Natural killer cell (primary cell): Measurements from ENCODE around the gene NOS1. TPM values are rescaled to one million over a fixed set of nuclear protein-coding genes. Genes with fewer than 3 reads are reported as not detected.
"Not testable (repeated sequence)": the region's sequence is repeated elsewhere in the genome, so short reads cannot be mapped to it uniquely, and the experiment has no call there.

Experiments used
- ATAC-seq, 3 donors: fragments of 150-1000 bp in 2 of 3; fragments of 200-7000 bp in 1 of 3; cut with Tn5 transposase; 1 replicate in 1 of 3; 2 replicates in 2 of 3; pipeline ENCODE4 v1.10.0; 2021; ENCODE audit warnings: mild to moderate bottlenecking in 2 of 3, moderate library complexity in 2 of 3
- DNase-seq, 2 donors: peaks; one replicate each; pipeline versions ENCODE4 v3.0.0 to v3.0.0-alpha.2; 2013 to 2021; ENCODE audit warnings: mixed read lengths in 1 of 2
- H3K27ac ChIP-seq: one replicate; pipeline ENCODE4 v1.5.1; 2013; ENCODE audit warnings: mild to moderate bottlenecking, low read length
- H3K27me3 ChIP-seq: one replicate; pipeline ENCODE4 v1.6.1; 2013; ENCODE audit warnings: low read length; ENCODE audit not compliant: control insufficient read depth, insufficient read depth
- H3K36me3 ChIP-seq: one replicate; pipeline ENCODE4 v1.6.1; 2013; ENCODE audit warnings: low read length; ENCODE audit not compliant: control insufficient read depth, insufficient read depth
- H3K4me1 ChIP-seq: one replicate; pipeline ENCODE4 v1.6.1; 2013; ENCODE audit warnings: low read length; ENCODE audit not compliant: control insufficient read depth, insufficient read depth
- H3K4me3 ChIP-seq: one replicate; pipeline ENCODE4 v1.5.1; 2013; ENCODE audit warnings: low read length
- H3K9me3 ChIP-seq: one replicate; pipeline ENCODE4 v1.6.1; 2013; ENCODE audit warnings: low read length; ENCODE audit not compliant: control insufficient read depth, insufficient read depth
- H3K27ac Mint-ChIP-seq, 2 donors: one replicate each; pipeline ENCODE4 v1.8.0; 2022; ENCODE audit warnings: mild to moderate bottlenecking in 2 of 2, mixed read lengths in 2 of 2, moderate library complexity in 1 of 2
- H3K27me3 Mint-ChIP-seq, 2 donors: one replicate each; pipeline ENCODE4 v1.8.0; 2022; ENCODE audit warnings: low read depth in 2 of 2, mixed read lengths in 2 of 2
- H3K36me3 Mint-ChIP-seq: one replicate; pipeline ENCODE4 v1.8.0; 2022; ENCODE audit warnings: mixed read lengths
- H3K4me1 Mint-ChIP-seq, 2 donors: one replicate each; pipeline ENCODE4 v1.8.0; 2022; ENCODE audit warnings: mixed read lengths in 2 of 2
- H3K4me3 Mint-ChIP-seq: one replicate; pipeline ENCODE4 v1.8.0; 2022; ENCODE audit warnings: mild to moderate bottlenecking, moderate library complexity, mixed read lengths
- H3K9me3 Mint-ChIP-seq, 2 donors: one replicate each; pipeline ENCODE4 v1.8.0; 2022; ENCODE audit warnings: mixed read lengths in 2 of 2
- WGBS: methylation state at CpG from one replicate; pipeline ENCODE4 v1.1.7; 2013; ENCODE audit warnings: missing lambda C conversion rate; ENCODE audit not compliant: insufficient coverage; 5-methylcytosine and 5-hydroxymethylcytosine counted together
- intact Hi-C: fragments of 100-400 bp; cut with micrococcal nuclease; formaldehyde crosslinking; loops from one replicate; pipeline ENCODE4 v1.14.2; 2022
- total RNA-seq, 4 donors: library from RNA; stranded (reverse); fragments of 120-200 nt in 1 of 4; gene quantifications; one replicate each; pipeline versions ENCODE4 v1.2.3 to v1.2.4, GENCODE V29; 2013 to 2022
- TF ChIP-seq, protein P1 (sequence below): fragments of 200-600 bp; IDR thresholded peaks from one replicate; pipeline ENCODE4 v1.8.0; 2022; ENCODE audit warnings: antibody characterized with exemption

The NOS1 gene
- total RNA-seq, 3 donors from 2014 or later (not counting 1 experiment from before 2014, with no cell fraction given), result not detected

DNA sequence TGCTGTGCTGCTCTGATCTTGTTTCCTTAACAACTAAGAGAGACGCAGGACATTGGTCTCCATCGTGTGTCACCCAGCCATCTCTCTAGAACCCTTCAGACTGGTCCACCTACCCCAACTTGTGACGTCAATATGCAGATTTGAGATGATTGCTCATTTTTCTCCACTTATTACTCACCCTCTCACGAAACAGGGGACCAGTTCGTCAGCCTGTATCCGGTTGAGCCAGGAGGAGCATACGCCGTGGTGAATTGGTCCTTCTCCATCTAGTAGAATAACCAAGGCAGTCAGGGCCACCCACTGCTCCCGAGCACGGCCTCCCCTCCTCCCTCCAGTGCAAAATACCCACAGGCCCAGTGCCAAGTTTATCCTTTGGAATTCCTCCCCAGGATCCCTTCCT, 134.9 kb downstream of the NOS1 start:
- no peak for DNase-seq
- TF ChIP-seq, protein P1, sequence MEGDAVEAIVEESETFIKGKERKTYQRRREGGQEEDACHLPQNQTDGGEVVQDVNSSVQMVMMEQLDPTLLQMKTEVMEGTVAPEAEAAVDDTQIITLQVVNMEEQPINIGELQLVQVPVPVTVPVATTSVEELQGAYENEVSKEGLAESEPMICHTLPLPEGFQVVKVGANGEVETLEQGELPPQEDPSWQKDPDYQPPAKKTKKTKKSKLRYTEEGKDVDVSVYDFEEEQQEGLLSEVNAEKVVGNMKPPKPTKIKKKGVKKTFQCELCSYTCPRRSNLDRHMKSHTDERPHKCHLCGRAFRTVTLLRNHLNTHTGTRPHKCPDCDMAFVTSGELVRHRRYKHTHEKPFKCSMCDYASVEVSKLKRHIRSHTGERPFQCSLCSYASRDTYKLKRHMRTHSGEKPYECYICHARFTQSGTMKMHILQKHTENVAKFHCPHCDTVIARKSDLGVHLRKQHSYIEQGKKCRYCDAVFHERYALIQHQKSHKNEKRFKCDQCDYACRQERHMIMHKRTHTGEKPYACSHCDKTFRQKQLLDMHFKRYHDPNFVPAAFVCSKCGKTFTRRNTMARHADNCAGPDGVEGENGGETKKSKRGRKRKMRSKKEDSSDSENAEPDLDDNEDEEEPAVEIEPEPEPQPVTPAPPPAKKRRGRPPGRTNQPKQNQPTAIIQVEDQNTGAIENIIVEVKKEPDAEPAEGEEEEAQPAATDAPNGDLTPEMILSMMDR, result no peak
- peaks cover 12 to 17% of the 10 kb centered on the region in 2 donors for H3K27me3 Mint-ChIP-seq
- H3K36me3 ChIP-seq, result no peaks in the 10 kb centered on the region
- H3K4me3 Mint-ChIP-seq, result no peak overlapping the region
- WGBS, result 79% methylated on average over 10 of the region's 10 CpGs
- no peak overlapping the region for H3K4me3 ChIP-seq
- ATAC-seq, result no peak
- intact Hi-C loops, result no loop called here
- no peaks in the 10 kb centered on the region for H3K9me3 Mint-ChIP-seq
- H3K9me3 ChIP-seq, result no peaks in the 10 kb centered on the region
- no peaks in the 10 kb centered on the region for H3K36me3 Mint-ChIP-seq
- H3K27me3 ChIP-seq, result peaks cover 2% of the 10 kb centered on the region
- H3K4me1 ChIP-seq, result no peaks in the 10 kb centered on the region
- H3K27ac Mint-ChIP-seq, result no peak overlapping the region
- no peak overlapping the region for H3K27ac ChIP-seq
- H3K4me1 Mint-ChIP-seq, result no peaks in the 10 kb centered on the region

DNA sequence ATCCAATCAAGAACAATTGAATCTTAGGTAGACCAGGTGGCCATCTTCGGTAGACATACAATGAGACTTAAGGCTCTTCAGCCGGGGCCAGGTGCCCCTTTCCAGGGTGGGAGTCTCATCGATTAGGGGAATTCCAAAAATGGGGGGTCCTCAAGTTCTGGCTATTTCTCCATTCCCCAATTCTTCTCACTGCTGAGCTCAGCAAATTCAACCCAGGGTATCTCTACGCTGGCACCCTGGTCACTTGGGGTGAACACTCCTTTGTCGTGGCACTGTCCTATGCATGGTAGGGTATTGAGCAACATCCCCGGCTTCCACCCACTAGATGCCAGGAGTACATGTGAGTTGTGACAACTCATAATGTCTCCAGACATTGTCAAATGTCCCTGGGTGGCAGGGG, 136.2 kb downstream of the NOS1 start:
- DNase-seq, result no peak
- Mint-ChIP-seq H3K4me1 (no peaks in the 10 kb centered on the region), H3K4me3 (no peak overlapping the region), H3K27ac (no peak overlapping the region), H3K9me3 (no peaks in the 10 kb centered on the region), H3K36me3 (no peaks in the 10 kb centered on the region), H3K27me3 (peaks cover 9 to 19% of the 10 kb centered on the region in 2 donors)
- Histone ChIP-seq H3K27ac (no peak overlapping the region), H3K9me3 (no peaks in the 10 kb centered on the region), H3K4me3 (no peak overlapping the region), H3K36me3 (no peaks in the 10 kb centered on the region), H3K4me1 (no peaks in the 10 kb centered on the region), H3K27me3 (peaks cover 2% of the 10 kb centered on the region)
- ATAC-seq, result no peak
- WGBS, result 98% methylated on average over 6 of the region's 6 CpGs
- TF ChIP-seq, protein P1, result no peak
- intact Hi-C loops, result no loop called here

DNA sequence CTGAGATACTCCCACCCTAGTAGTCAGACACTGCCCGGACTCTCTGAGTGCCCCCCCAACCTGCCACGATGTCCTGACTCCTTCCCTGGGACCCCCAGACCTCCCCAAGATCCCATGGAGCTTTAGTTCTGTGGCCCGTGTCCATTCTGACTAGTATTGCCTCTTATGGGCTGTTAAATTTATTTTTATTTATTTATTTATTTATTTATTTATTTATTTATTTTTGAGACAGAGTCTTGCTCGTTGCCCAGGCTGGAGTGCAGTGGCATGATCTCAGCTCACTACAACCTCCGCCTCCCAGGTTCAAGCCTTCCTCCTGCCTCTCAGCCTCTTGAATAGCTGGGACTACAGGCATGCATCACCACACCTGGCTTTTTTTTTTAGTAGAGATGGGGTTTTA, 140.5 kb downstream of the NOS1 start:
- H3K36me3 ChIP-seq, ATAC-seq, H3K4me3 Mint-ChIP-seq, H3K4me1 Mint-ChIP-seq, H3K4me3 ChIP-seq, H3K36me3 Mint-ChIP-seq, H3K27ac ChIP-seq, H3K4me1 ChIP-seq, H3K27me3 ChIP-seq, DNase-seq, H3K27ac Mint-ChIP-seq, H3K9me3 Mint-ChIP-seq, H3K9me3 ChIP-seq, intact Hi-C loops: not testable (repeated sequence)
- WGBS, result 92% methylated on average over 3 of the region's 5 CpGs
- H3K27me3 Mint-ChIP-seq, result peaks cover 7 to 10% of the 10 kb centered on the region in 2 donors

DNA sequence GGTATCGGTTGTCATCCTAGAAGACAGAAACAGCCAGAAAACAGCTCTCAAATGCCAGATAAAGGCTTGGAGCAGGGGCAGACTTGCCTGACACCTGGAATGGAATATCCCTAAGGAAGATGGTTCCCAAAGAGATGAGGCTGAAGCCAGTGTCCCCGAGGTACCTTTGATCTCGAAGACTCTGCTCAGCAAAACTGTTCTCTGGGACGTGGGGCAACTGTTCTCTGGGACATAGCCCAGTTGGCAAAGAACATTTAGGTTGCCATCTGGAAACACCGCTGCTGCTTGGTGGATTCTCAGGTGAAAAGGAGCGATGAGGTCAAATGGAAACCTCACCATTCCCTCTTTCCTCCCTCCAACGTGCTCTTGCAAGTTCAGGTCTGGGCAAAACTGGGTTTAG, 143.3 kb downstream of the NOS1 start:
- intact Hi-C loops, result no loop called here
- WGBS, result 78% methylated on average over 7 of the region's 7 CpGs
- no peak for ATAC-seq

More for the DNA sequence above, 143.3 kb downstream of the NOS1 start:
- no peak overlapping the region for H3K27ac ChIP-seq
- H3K9me3 Mint-ChIP-seq, result no peaks in the 10 kb centered on the region
- H3K27ac Mint-ChIP-seq, result no peak overlapping the region
- no peak overlapping the region for H3K4me3 Mint-ChIP-seq
- no peaks in the 10 kb centered on the region for H3K4me1 Mint-ChIP-seq
- H3K9me3 ChIP-seq, result no peaks in the 10 kb centered on the region
- no peaks in the 10 kb centered on the region for H3K36me3 Mint-ChIP-seq
- H3K4me1 ChIP-seq, result no peaks in the 10 kb centered on the region
- no peaks in the 10 kb centered on the region for H3K27me3 ChIP-seq
- TF ChIP-seq, protein P1, result no peak
- no peak overlapping the region for H3K4me3 ChIP-seq
- H3K36me3 ChIP-seq, result no peaks in the 10 kb centered on the region
- DNase-seq, result no peak
- peaks cover 11 to 15% of the 10 kb centered on the region in 2 donors for H3K27me3 Mint-ChIP-seq
